ENCODE measurements around the gene NHERF1. TPM values are rescaled to one million over a fixed set of nuclear protein-coding genes. Genes with fewer than 3 reads are reported as not detected.

Gene NHERF1
- total and polyA plus RNA-seq, 2 of the 13 experiments (the other 11 are each of a cell fraction or from before 2014, with no cell fraction given) = 169 to 269 TPM

- TF ChIP-seq, protein P1, sequence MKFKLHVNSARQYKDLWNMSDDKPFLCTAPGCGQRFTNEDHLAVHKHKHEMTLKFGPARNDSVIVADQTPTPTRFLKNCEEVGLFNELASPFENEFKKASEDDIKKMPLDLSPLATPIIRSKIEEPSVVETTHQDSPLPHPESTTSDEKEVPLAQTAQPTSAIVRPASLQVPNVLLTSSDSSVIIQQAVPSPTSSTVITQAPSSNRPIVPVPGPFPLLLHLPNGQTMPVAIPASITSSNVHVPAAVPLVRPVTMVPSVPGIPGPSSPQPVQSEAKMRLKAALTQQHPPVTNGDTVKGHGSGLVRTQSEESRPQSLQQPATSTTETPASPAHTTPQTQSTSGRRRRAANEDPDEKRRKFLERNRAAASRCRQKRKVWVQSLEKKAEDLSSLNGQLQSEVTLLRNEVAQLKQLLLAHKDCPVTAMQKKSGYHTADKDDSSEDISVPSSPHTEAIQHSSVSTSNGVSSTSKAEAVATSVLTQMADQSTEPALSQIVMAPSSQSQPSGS (CRISPR knock-in tag; IDR thresholded peaks at IDR 0.05) = peak; percentile 46; the same call in 1 of the 2 replicates
- peak; percentile 97 for TF ChIP-seq STAG1 (CRISPR knock-in tag; IDR thresholded peaks at IDR 0.05)
- TF ChIP-seq NCOA2 (CRISPR knock-in tag; IDR thresholded peaks at IDR 0.05) = 0 out of 2 replicates have a peak, but pooled peaks have one; percentile 16
- TF ChIP-seq MAZ (IDR thresholded peaks at IDR 0.05; ENCODE audit: borderline replicate concordance, low read depth, low read length) = no peak
- peak; percentile 50; the same call in 1 of the 2 replicates for TF ChIP-seq MAZ (CRISPR knock-in tag; IDR thresholded peaks at IDR 0.05; ENCODE audit: low read depth)
- TF ChIP-seq, protein P2, sequence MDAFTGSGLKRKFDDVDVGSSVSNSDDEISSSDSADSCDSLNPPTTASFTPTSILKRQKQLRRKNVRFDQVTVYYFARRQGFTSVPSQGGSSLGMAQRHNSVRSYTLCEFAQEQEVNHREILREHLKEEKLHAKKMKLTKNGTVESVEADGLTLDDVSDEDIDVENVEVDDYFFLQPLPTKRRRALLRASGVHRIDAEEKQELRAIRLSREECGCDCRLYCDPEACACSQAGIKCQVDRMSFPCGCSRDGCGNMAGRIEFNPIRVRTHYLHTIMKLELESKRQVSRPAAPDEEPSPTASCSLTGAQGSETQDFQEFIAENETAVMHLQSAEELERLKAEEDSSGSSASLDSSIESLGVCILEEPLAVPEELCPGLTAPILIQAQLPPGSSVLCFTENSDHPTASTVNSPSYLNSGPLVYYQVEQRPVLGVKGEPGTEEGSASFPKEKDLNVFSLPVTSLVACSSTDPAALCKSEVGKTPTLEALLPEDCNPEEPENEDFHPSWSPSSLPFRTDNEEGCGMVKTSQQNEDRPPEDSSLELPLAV (CRISPR knock-in tag; conservative IDR thresholded peaks at IDR 0.05; ENCODE audit: low read depth) = no peak
- TF ChIP-seq NR2F6 (IDR thresholded peaks at IDR 0.05) = no peak
- no peak; the same call in 1 of the 2 replicates for TF ChIP-seq NR2F6 (CRISPR knock-in tag; IDR thresholded peaks at IDR 0.05)
- TF ChIP-seq, protein P3, sequence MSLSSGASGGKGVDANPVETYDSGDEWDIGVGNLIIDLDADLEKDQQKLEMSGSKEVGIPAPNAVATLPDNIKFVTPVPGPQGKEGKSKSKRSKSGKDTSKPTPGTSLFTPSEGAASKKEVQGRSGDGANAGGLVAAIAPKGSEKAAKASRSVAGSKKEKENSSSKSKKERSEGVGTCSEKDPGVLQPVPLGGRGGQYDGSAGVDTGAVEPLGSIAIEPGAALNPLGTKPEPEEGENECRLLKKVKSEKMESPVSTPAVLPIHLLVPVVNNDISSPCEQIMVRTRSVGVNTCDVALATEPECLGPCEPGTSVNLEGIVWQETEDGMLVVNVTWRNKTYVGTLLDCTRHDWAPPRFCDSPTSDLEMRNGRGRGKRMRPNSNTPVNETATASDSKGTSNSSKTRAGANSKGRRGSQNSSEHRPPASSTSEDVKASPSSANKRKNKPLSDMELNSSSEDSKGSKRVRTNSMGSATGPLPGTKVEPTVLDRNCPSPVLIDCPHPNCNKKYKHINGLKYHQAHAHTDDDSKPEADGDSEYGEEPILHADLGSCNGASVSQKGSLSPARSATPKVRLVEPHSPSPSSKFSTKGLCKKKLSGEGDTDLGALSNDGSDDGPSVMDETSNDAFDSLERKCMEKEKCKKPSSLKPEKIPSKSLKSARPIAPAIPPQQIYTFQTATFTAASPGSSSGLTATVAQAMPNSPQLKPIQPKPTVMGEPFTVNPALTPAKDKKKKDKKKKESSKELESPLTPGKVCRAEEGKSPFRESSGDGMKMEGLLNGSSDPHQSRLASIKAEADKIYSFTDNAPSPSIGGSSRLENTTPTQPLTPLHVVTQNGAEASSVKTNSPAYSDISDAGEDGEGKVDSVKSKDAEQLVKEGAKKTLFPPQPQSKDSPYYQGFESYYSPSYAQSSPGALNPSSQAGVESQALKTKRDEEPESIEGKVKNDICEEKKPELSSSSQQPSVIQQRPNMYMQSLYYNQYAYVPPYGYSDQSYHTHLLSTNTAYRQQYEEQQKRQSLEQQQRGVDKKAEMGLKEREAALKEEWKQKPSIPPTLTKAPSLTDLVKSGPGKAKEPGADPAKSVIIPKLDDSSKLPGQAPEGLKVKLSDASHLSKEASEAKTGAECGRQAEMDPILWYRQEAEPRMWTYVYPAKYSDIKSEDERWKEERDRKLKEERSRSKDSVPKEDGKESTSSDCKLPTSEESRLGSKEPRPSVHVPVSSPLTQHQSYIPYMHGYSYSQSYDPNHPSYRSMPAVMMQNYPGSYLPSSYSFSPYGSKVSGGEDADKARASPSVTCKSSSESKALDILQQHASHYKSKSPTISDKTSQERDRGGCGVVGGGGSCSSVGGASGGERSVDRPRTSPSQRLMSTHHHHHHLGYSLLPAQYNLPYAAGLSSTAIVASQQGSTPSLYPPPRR (CRISPR knock-in tag; IDR thresholded peaks at IDR 0.05; ENCODE audit: borderline replicate concordance) = no peak
- TF ChIP-seq THRA (CRISPR knock-in tag; IDR thresholded peaks at IDR 0.05; ENCODE audit: borderline replicate concordance) = no peak
- no peak for TF ChIP-seq HNRNPL (IDR thresholded peaks at IDR 0.05; ENCODE audit: low read depth, low read length)
- TF ChIP-seq ZNF773 (CRISPR knock-in tag; IDR thresholded peaks at IDR 0.05; ENCODE audit: borderline replicate concordance) = no peak
- no peak for TF ChIP-seq HNRNPK (IDR thresholded peaks at IDR 0.05; ENCODE audit: low read depth, low read length, poor library complexity, severe bottlenecking)
- TF ChIP-seq TBX3 (IDR thresholded peaks at IDR 0.05; ENCODE audit: borderline replicate concordance) = no peak
- no peak for TF ChIP-seq ZNF34 (CRISPR knock-in tag; IDR thresholded peaks at IDR 0.05; ENCODE audit: borderline replicate concordance)
- no peak for TF ChIP-seq PRMT3 (CRISPR knock-in tag; IDR thresholded peaks at IDR 0.05; ENCODE audit: borderline replicate concordance, low read depth)
- no peak for TF ChIP-seq DMAP1 (CRISPR knock-in tag; IDR thresholded peaks at IDR 0.05)
- TF ChIP-seq RORA (CRISPR knock-in tag; IDR thresholded peaks at IDR 0.05) = no peak
- TF ChIP-seq, protein P4, sequence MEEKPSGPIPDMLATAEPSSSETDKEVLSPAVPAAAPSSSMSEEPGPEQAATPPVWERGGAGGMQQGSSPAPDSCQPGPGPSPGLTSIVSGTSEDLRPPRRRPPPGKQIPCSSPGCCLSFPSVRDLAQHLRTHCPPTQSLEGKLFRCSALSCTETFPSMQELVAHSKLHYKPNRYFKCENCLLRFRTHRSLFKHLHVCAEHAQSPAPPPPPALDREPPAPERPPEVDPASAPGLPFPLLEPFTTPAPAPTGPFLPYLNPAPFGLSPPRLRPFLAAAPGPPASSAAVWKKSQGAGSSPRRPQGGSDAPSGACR (CRISPR knock-in tag; IDR thresholded peaks at IDR 0.05) = no peak
- TF ChIP-seq REL (CRISPR knock-in tag; conservative IDR thresholded peaks at IDR 0.05) = no peak
Observed at GRCh38 chr17:74780443-74781238, 32.2 kb downstream of the NHERF1 start (continued).
